Spleen (tissue), 13 donors: ENCODE measurements around the gene FUT7. TPM values are rescaled to one million over a fixed set of nuclear protein-coding genes. Genes with fewer than 3 reads are reported as not detected.

Source experiments
- DNase-seq: peaks from one replicate; pipeline ENCODE4 v3.0.0-alpha.2; 2020
- H3K27ac ChIP-seq, 8 donors: fragments of 200-600 bp; sonication (generic) in 7 of 8; 1 replicate in 4 of 8; 2 replicates in 4 of 8; pipeline versions ENCODE4 v1.5.0 to v1.8.0; 2016 to 2021; ENCODE audit warnings: inconsistent platforms in 4 of 8, mild to moderate bottlenecking in 4 of 8, moderate library complexity in 1 of 8
- H3K27me3 ChIP-seq, 7 donors: fragments of 200-600 bp; sonication (generic) in 6 of 7; replicated peaks in 1 of 7; 1 replicate in 4 of 7; 2 replicates in 3 of 7; pipeline versions ENCODE4 v1.5.0 to v1.8.0; 2016 to 2021; ENCODE audit warnings: inconsistent platforms in 3 of 7, mild to moderate bottlenecking in 1 of 7
- H3K36me3 ChIP-seq, 6 donors: fragments of 200-600 bp; sonication (generic) in 5 of 6; 1 replicate in 4 of 6; 2 replicates in 2 of 6; pipeline versions ENCODE4 v1.5.0 to v1.8.0; 2016 to 2021; ENCODE audit warnings: inconsistent platforms in 2 of 6
- H3K4me1 ChIP-seq, 6 donors: fragments of 200-600 bp; sonication (generic) in 5 of 6; 1 replicate in 3 of 6; 2 replicates in 3 of 6; pipeline versions ENCODE4 v1.5.0 to v1.8.0; 2016 to 2021; ENCODE audit warnings: inconsistent platforms in 3 of 6
- H3K4me3 ChIP-seq, 8 donors: fragments of 200-600 bp; sonication (generic) in 7 of 8; 1 replicate in 4 of 8; 2 replicates in 4 of 8; pipeline versions ENCODE4 v1.5.0 to v1.8.0; 2016 to 2021; ENCODE audit warnings: inconsistent platforms in 4 of 8, mild to moderate bottlenecking in 4 of 8, moderate library complexity in 2 of 8
- H3K9me3 ChIP-seq, 8 donors: fragments of 200-600 bp; sonication (generic) in 7 of 8; 1 replicate in 4 of 8; 2 replicates in 4 of 8; pipeline versions ENCODE4 v1.5.0 to v1.8.0; 2016 to 2021; ENCODE audit warnings: inconsistent platforms in 4 of 8
- CTCF ChIP-seq, 11 experiments: fragments of 200-600 bp in 7 of 11; fragments of 450-650 bp in 4 of 11; sonication (generic) in 4 of 11; IDR thresholded peaks in 8 of 11; conservative IDR thresholded peaks in 3 of 11; 1 replicate in 7 of 11; 2 replicates in 4 of 11; pipeline versions ENCODE4 v1.4.0 to v1.8.0; 2016 to 2021; ENCODE audit warnings: antibody characterized with exemption in 11 of 11, inconsistent platforms in 4 of 11, mild to moderate bottlenecking in 1 of 11
- POLR2A ChIP-seq, 3 donors: fragments of 450-650 bp; IDR thresholded peaks; one replicate each; pipeline ENCODE4 v1.5.1; 2017; ENCODE audit warnings: antibody characterized with exemption in 3 of 3, mild to moderate bottlenecking in 1 of 3
- POLR2AphosphoS5 ChIP-seq, 3 donors: sonication (generic); formaldehyde crosslinking; IDR thresholded peaks; one replicate each; pipeline ENCODE4 v1.5.1; 2017; ENCODE audit warnings: antibody characterized with exemption in 3 of 3
- WGBS, 5 donors: extraction: QIAGEN DNeasy Blood & Tissue Kit in 3 of 5; methylation state at CpG; one replicate each; pipeline versions ENCODE4 v1.1.5 to v1.1.7; 2013 to 2018; 5-methylcytosine and 5-hydroxymethylcytosine counted together
- intact Hi-C: fragments of 100-400 bp; cut with DNase I; formaldehyde crosslinking; loops from one replicate; pipeline ENCODE4 v1.15.0; 2023; ENCODE audit warnings: low total_unique reads
- long read RNA-seq, 2 donors: transcript quantifications; one replicate each; lab custom pipeline, GENCODE V29; 2026
- polyA plus RNA-seq, 3 donors: library from polyadenylated mRNA; stranded (reverse); fragments of 200-250 nt; gene quantifications; one replicate each; pipeline ENCODE4 v1.2.1, GENCODE V29; 2013
- total RNA-seq, 7 donors: library from RNA; depleted of rRNA in 3 of 7; stranded (reverse); fragments of >200 nt in 3 of 7; fragmentation: NEBNext Ultra II Directional in 4 of 7; extraction: Animal tissue kit (Norgen Biotek cat#: 25700) in 4 of 7; gene quantifications; one replicate each; pipeline versions ENCODE4 v1.1.0 to v1.2.1, GENCODE V29; 2016 to 2021
- donor health status: healthy with polysubstance abuse.
- donor health status: DM: no; HTN: no; CAD: no; lungs with moderate emphysema.
- donor health status: DM: no; HTN: no; CAD: no.
- donor health status: Bipolar disorder and iron deficiency.
- donor health status: healthy.
- donor health status: DM: no; HTN: no; CAD: no.
- donor health status: DM: yes; HTN: yes; CAD: no.

FUT7 gene
- total RNA-seq (10 to 100 TPM in 2 of 7 donors, 1 to 10 TPM in 5; 5.5 to 14.9 (median 6.7) TPM), polyA plus RNA-seq (1 to 10 TPM; 4.0 to 6.9 (median 4.8) TPM)
- long read RNA-seq, donor 1, result 0 reads
- long read RNA-seq, donor 2, partial matches to known transcripts, result 0 of 3 reads
- long read RNA-seq, donor 2, other reads (novel, unspliced or antisense), result 0 of 3 reads

- WGBS, 5 donors, result 22 to 31% (median 25%) methylated on average over 12 to 16 of the region's 16 CpGs
- Histone ChIP-seq H3K27ac (peak within 1 kb of the TSS; percentile 55 to 94 (median 84)), H3K4me1 (peaks cover 58 to 89% (median 80%) of the 10 kb centered on the region in 6 donors)
Observed at GRCh38 chr9:137031904-137032640, at the start of gene FUT7. TSS of gene FUT7 (minus strand) at chr9:137032088. CDS start at chr9:137031991, 97 bp downstream.

GRCh38 chr9:137080260-137081122 lies 48.6 kb upstream of the FUT7 start:
- 90 to 97% (median 94%) methylated on average over 23 to 24 of the region's 24 CpGs for WGBS, 5 donors
- TF ChIP-seq CTCF (IDR thresholded peaks at IDR 0.05 in 8 of 11, conservative IDR thresholded peaks at IDR 0.05 in 3 of 11) (no peak), POLR2AphosphoS5 (IDR thresholded peaks at IDR 0.05) (peak in 1 of 3 donors; percentile 24), POLR2A (IDR thresholded peaks at IDR 0.05) (no peak)
- peaks cover 0 to 8% (median 0%) of the 10 kb centered on the region in 7 donors for H3K27me3 ChIP-seq
- peaks cover 13 to 71% (median 38%) of the 10 kb centered on the region in 6 donors for H3K4me1 ChIP-seq
- no peaks in the 10 kb centered on the region for H3K9me3 ChIP-seq
- no peak overlapping the region for H3K4me3 ChIP-seq
- no peak overlapping the region for H3K27ac ChIP-seq
- DNase-seq, result no peak
- intact Hi-C loops, result no loop called here
- H3K36me3 ChIP-seq, result peaks cover 0 to 57% (median 44%) of the 10 kb centered on the region in 6 donors

More at GRCh38 chr9:137031904-137032640, at the start of gene FUT7:
- DNase-seq, result peak; percentile 92
- H3K27me3 ChIP-seq, result no peaks in the 10 kb centered on the region
- H3K9me3 ChIP-seq, result no peaks in the 10 kb centered on the region
- TF ChIP-seq POLR2AphosphoS5 (IDR thresholded peaks at IDR 0.05), result peak; percentile 5 to 73 (median 22)
- no peak for TF ChIP-seq POLR2A (IDR thresholded peaks at IDR 0.05)
- peak in 3 of 11 experiments; percentile 13 to 30 (median 27) for TF ChIP-seq CTCF (IDR thresholded peaks at IDR 0.05 in 8 of 11, conservative IDR thresholded peaks at IDR 0.05 in 3 of 11)
- intact Hi-C loops, result loop anchor here (10.0 kb wide), 1 partner anchor 87 kb away; the partner anchor contains the start of genes C8G and FBXW5
- peak within 1 kb of the TSS in 6 of 8 donors; percentile 19 to 86 (median 64) for H3K4me3 ChIP-seq
- peaks cover 0 to 4% (median 0%) of the 10 kb centered on the region in 6 donors for H3K36me3 ChIP-seq

GRCh38 chr9:137079401-137079787 lies 47.5 kb upstream of the FUT7 start:
- intact Hi-C loops, result no loop called here
- Histone ChIP-seq H3K27ac (no peak overlapping the region), H3K27me3 (peaks cover 0 to 8% (median 0%) of the 10 kb centered on the region in 7 donors), H3K4me3 (peak overlapping the region in 1 of 8 donors; percentile 94), H3K9me3 (no peaks in the 10 kb centered on the region), H3K4me1 (peaks cover 9 to 71% (median 29%) of the 10 kb centered on the region in 6 donors), H3K36me3 (peaks cover 0 to 57% (median 44%) of the 10 kb centered on the region in 6 donors)
- WGBS, 5 donors, result 85 to 97% (median 95%) methylated on average over 6 to 13 of the region's 13 CpGs
- TF ChIP-seq POLR2A (IDR thresholded peaks at IDR 0.05), result no peak
- DNase-seq, result no peak

GRCh38 chr9:137078701-137079400 lies 47.0 kb upstream of the FUT7 start:
- intact Hi-C loops, result no loop called here
- TF ChIP-seq POLR2A (IDR thresholded peaks at IDR 0.05), result no peak
- no peak for TF ChIP-seq POLR2AphosphoS5 (IDR thresholded peaks at IDR 0.05)
- no peak for TF ChIP-seq CTCF (IDR thresholded peaks at IDR 0.05 in 8 of 11, conservative IDR thresholded peaks at IDR 0.05 in 3 of 11)
- Histone ChIP-seq H3K27me3 (peaks cover 0 to 8% (median 0%) of the 10 kb centered on the region in 7 donors), H3K4me3 (peak overlapping the region in 7 of 8 donors; percentile 55 to 94 (median 68)), H3K9me3 (no peaks in the 10 kb centered on the region), H3K27ac (no peak overlapping the region), H3K36me3 (peaks cover 0 to 57% (median 44%) of the 10 kb centered on the region in 6 donors), H3K4me1 (peaks cover 9 to 71% (median 27%) of the 10 kb centered on the region in 6 donors)
- WGBS, 5 donors, result 80 to 87% (median 85%) methylated on average over 24 to 51 of the region's 51 CpGs
- no peak for DNase-seq
